22Rv1 (cell line): ENCODE measurements around the gene STIL.

Source experiments
- H3K27ac ChIP-seq: fragments of 450-650 bp; 2 replicates; pipeline ENCODE4 v1.5.1; 2017
- CTCF ChIP-seq: fragments of 450-650 bp; IDR thresholded peaks from 2 replicates; pipeline ENCODE4 v1.5.1; 2017; ENCODE audit warnings: mild to moderate bottlenecking
- ZFX ChIP-seq: fragments of 450-650 bp; IDR thresholded peaks from 2 replicates; pipeline ENCODE4 v1.6.1; 2017; ENCODE audit warnings: antibody characterized with exemption, borderline replicate concordance

The STIL gene

GRCh38 chr1:47338249-47339077 is 24.5 kb upstream of the STIL start:
- H3K27ac ChIP-seq, result no peak overlapping the region
- TF ChIP-seq ZFX (no peak), CTCF (no peak)

GRCh38 chr1:47337350-47337749 is 23.4 kb upstream of the STIL start:
- TF ChIP-seq CTCF (no peak), ZFX (no peak)
- no peak overlapping the region for H3K27ac ChIP-seq

GRCh38 chr1:47334765-47335435 is 21.0 kb upstream of the STIL start:
- TF ChIP-seq CTCF (no peak), ZFX (no peak)
- H3K27ac ChIP-seq, result peak overlapping the region; percentile 98

- peak overlapping the region; percentile 98 for H3K27ac ChIP-seq
- peak; percentile 27 for TF ChIP-seq CTCF
- no peak for TF ChIP-seq ZFX
Observed at GRCh38 chr1:47333922-47334764, 20.2 kb upstream of the STIL start.

GRCh38 chr1:47333578-47333921 is 19.6 kb upstream of the STIL start, which contains the start of gene CMPK1:
Gene CMPK1, plus strand, starts transcription at chr1:47333790. Its CDS starts 156 bp downstream, at chr1:47333946.
- TF ChIP-seq CTCF (peak; percentile 7; the same call in 1 of the 2 replicates), ZFX (no peak)
- H3K27ac ChIP-seq, result peak within 1 kb of the TSS; percentile 98

GRCh38 chr1:47332779-47333577 is 19.0 kb upstream of the STIL start:
- H3K27ac ChIP-seq, result peak overlapping the region; percentile 98
- TF ChIP-seq CTCF (no peak), ZFX (no peak)
